OCI-LY3 (cell line): ENCODE measurements around the gene MKNK1.

Experiments
- CTCF ChIP-seq: fragments of 200-600, 300-600 bp; sonication (generic); IDR thresholded peaks from 2 replicates; pipeline ENCODE4 v1.5.1; 2014; ENCODE audit warnings: antibody characterized with exemption, low read length, low read depth
- EZH2phosphoT487 ChIP-seq: fragments of 200-600 bp; shearing (Covaris generic); IDR thresholded peaks from 2 replicates; pipeline ENCODE4 v1.6.1; 2018; ENCODE audit warnings: antibody characterized with exemption, mixed run types, low read depth

- TF ChIP-seq CTCF: no peak
- no peak for TF ChIP-seq EZH2phosphoT487
Observed at GRCh38 chr1:46533179-46533864, 70.7 kb downstream of the MKNK1 start.
